Endometrial microvascular endothelial cells (primary cell): ENCODE results near the gene TEX11. TPM values are rescaled to one million over a fixed set of nuclear protein-coding genes. Genes with fewer than 3 reads are reported as not detected.

Experiments
- total RNA-seq: library from RNA; depleted of rRNA; stranded (reverse); fragments of >200 nt; gene quantifications from one replicate; pipeline ENCODE4 v1.2.3, GENCODE V29; 2015; ENCODE audit errors: inconsistent ontology term

TEX11 gene
- total RNA-seq, 1 donor from 2014 or later: not detected

Other genes with a start within 250 kb of the TEX11 start
- not detected for gene SLC7A3, start 22.4 kb upstream of the TEX11 start, total RNA-seq
- gene SNX12, start 159.6 kb upstream of the TEX11 start, total RNA-seq: 79.9 TPM
- gene FOXO4, start 187.1 kb upstream of the TEX11 start, total RNA-seq: 2.2 TPM
- not detected for gene CXorf65, start 198.0 kb upstream of the TEX11 start, total RNA-seq
- 4.5 TPM for gene IL2RG, start 202.9 kb upstream of the TEX11 start, total RNA-seq
- 35.9 TPM for gene MED12, start 209.9 kb upstream of the TEX11 start, total RNA-seq
- gene NLGN3, start 236.1 kb upstream of the TEX11 start, total RNA-seq: 0.46 TPM